IgD-negative memory B cell (primary cell): ENCODE results near the gene SLC45A1. TPM values are rescaled to one million over a fixed set of nuclear protein-coding genes. Genes with fewer than 3 reads are reported as not detected.

Experiments used
- H3K27ac Mint-ChIP-seq, 3 donors: one replicate each; pipeline ENCODE4 v1.8.0; 2020 to 2022; ENCODE audit warnings: mild to moderate bottlenecking in 3 of 3, mixed read lengths in 3 of 3, moderate library complexity in 1 of 3
- H3K27me3 Mint-ChIP-seq: one replicate; pipeline ENCODE4 v1.8.0; 2021; ENCODE audit warnings: mixed read lengths
- H3K36me3 Mint-ChIP-seq: one replicate; pipeline ENCODE4 v1.8.0; 2020; ENCODE audit warnings: mild to moderate bottlenecking, mixed read lengths
- H3K4me1 Mint-ChIP-seq, 3 donors: one replicate each; pipeline ENCODE4 v1.8.0; 2020 to 2022; ENCODE audit warnings: mixed read lengths in 3 of 3, mild to moderate bottlenecking in 1 of 3
- H3K4me3 Mint-ChIP-seq, 4 donors: one replicate each; pipeline ENCODE4 v1.8.0; 2020 to 2022; ENCODE audit warnings: mild to moderate bottlenecking in 4 of 4, mixed read lengths in 4 of 4, moderate library complexity in 3 of 4
- H3K9me3 Mint-ChIP-seq, 3 donors: one replicate each; pipeline ENCODE4 v1.8.0; 2020 to 2021; ENCODE audit warnings: mixed read lengths in 3 of 3, mild to moderate bottlenecking in 1 of 3
- polyA plus RNA-seq: library from polyadenylated mRNA; unstranded; fragments of 300-500 nt; fragmentation: Illumina TruSeq; gene quantifications from one replicate; pipeline ENCODE4 v1.2.3, GENCODE V29; 2021

Gene SLC45A1
- polyA plus RNA-seq, 1 donor from 2014 or later = 0.38 TPM

DNA sequence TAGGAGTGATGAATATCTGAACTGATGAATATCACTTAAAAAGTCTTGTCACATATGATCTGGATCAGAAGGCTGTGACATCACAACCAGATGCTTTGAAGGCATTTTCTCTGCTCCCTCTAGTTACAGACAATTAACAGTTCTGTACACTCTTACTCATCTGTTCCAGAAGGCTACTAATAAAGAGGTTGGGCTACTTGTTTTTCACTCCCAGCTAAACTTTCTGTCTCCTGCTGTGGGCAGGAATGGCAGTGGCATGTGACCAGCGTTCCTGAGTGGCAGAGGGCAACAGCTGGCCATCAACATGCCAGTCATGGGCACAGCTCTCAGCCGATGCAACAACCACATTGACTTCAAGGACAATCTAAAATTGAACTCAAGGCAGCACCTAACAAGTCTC lies 66.7 kb downstream of the SLC45A1 start:
- H3K4me3 Mint-ChIP-seq = no peak overlapping the region
- no peaks in the 10 kb centered on the region for H3K27me3 Mint-ChIP-seq
- peaks cover 33 to 49% (median 48%) of the 10 kb centered on the region in 3 donors for H3K4me1 Mint-ChIP-seq

DNA sequence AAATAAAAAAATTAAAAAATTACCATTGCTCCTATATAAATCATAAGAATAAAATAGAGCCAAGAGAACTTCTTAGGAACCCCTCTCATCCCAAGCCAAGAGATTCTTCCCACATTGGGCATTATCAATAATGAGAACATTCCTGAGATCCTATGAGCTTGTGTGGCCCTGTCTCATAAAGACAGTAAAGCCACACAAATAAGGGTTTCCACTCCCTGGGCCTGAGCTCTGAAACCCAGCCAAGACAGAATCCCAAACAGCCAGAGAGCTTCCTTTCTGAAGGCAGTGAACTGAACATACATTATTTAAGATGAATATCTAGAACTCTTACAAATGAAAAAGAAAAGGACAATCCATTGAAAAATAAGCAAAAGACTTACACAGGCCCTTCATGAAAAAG lies 68.3 kb downstream of the SLC45A1 start:
- H3K4me1 Mint-ChIP-seq = peaks cover 38 to 62% (median 55%) of the 10 kb centered on the region in 3 donors
- no peaks in the 10 kb centered on the region for H3K9me3 Mint-ChIP-seq
- H3K27ac Mint-ChIP-seq = peak overlapping the region in 1 of 3 donors; percentile 63
- no peaks in the 10 kb centered on the region for H3K27me3 Mint-ChIP-seq
- H3K4me3 Mint-ChIP-seq = no peak overlapping the region
- H3K36me3 Mint-ChIP-seq = peaks cover 3% of the 10 kb centered on the region

More for the DNA sequence above, 66.7 kb downstream of the SLC45A1 start:
- peaks cover 4% of the 10 kb centered on the region for H3K36me3 Mint-ChIP-seq
- H3K9me3 Mint-ChIP-seq = no peaks in the 10 kb centered on the region
- no peak overlapping the region for H3K27ac Mint-ChIP-seq

DNA sequence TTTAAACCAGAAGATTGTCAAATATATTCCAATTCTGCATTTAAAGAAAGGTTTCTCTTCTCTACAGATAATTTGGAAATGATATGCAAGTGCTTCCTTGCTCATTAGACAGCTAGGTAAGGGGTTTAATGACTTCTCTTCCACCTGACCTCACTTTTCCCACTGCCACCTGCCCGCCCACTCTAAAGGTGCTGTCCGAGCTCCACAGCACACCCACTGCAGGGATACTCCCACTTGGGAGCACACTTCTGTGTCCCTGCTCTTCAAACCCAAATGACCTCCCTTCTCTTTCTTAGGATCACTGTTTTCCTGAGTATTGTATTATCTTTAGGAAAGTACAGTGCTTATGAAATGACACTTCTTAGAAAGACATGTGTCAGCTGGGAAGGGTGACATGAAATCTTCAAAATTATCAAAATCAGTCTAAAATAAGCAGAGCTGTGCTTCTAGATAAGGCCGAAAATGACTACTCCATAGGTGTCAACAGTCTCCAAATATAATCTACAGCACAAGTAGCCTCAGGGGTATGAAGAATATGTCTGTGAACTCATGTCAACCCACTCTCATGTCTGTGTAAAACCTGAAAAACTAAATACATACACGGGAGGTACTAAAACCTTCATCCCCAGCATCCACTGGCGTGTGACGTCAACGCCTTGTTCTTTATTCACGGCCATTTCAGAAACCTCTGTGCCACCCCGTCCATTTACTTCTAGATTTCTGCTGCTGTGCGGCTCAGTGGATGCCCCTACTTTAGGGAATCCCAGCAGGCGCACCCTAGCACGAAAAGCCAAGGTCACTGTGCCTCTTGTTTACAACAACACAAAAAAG lies 71.0 kb downstream of the SLC45A1 start:
- peaks cover 2% of the 10 kb centered on the region for H3K36me3 Mint-ChIP-seq

DNA sequence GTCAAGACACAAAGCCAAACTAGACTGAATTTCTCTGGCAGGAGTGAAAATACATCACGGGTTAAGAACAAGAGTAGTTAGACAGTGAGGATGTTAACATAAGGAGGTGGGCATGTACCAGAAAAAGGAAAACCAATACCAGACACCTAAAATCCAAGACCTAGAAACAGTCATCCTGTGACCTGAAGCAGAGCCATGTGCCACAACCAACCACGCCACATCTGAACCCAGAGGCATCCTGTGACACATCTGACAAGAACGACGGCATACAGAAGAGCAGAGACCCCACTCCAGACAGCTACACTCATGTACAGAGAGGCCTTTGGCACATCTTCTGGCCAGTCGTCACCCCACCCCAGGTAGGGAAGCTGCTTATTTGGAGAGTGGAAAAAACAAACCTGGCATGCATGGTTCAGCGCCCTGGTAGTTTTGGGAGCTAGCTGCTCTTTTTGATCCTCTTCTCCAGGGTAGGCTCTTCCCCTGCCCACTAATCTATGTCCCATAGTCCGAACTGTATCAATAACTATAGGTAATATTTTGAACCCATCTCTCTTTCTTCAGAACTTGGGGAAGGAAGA lies 72.1 kb downstream of the SLC45A1 start:
- H3K4me1 Mint-ChIP-seq = peaks cover 35 to 58% (median 55%) of the 10 kb centered on the region in 3 donors
- peaks cover 2% of the 10 kb centered on the region for H3K36me3 Mint-ChIP-seq
- H3K27me3 Mint-ChIP-seq = no peaks in the 10 kb centered on the region
- H3K27ac Mint-ChIP-seq = peak overlapping the region in 1 of 3 donors; percentile 76
- H3K9me3 Mint-ChIP-seq = no peaks in the 10 kb centered on the region
- peak overlapping the region in 1 of 4 donors; percentile 38 for H3K4me3 Mint-ChIP-seq

More for the DNA sequence above, 71.0 kb downstream of the SLC45A1 start:
- H3K27me3 Mint-ChIP-seq = no peaks in the 10 kb centered on the region
- H3K9me3 Mint-ChIP-seq = no peaks in the 10 kb centered on the region
- H3K27ac Mint-ChIP-seq = peak overlapping the region in 1 of 3 donors; percentile 10
- H3K4me3 Mint-ChIP-seq = peak overlapping the region in 1 of 4 donors; percentile 77
- peaks cover 34 to 61% (median 56%) of the 10 kb centered on the region in 3 donors for H3K4me1 Mint-ChIP-seq

DNA sequence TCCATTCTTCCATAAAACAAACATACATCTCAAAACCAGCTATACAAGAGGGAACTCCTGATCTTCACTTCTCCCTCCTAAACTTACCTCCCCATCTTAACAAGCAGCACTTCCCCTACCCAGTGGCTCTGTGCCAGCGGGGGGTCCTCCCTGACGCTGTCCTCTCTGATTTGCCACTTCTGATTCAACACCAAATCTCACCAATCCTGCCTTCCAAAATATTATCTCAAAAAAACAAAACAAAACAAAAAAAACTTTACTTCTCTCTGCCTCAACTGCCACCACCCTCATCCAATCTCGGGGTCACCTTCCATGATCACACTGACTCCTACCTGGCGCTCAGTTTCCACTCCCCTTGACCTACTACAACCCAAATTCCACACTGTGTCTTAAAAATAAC lies 72.8 kb downstream of the SLC45A1 start:
- peaks cover 2% of the 10 kb centered on the region for H3K36me3 Mint-ChIP-seq
- no peak overlapping the region for H3K4me3 Mint-ChIP-seq
- no peaks in the 10 kb centered on the region for H3K9me3 Mint-ChIP-seq
- H3K27me3 Mint-ChIP-seq = no peaks in the 10 kb centered on the region
- peaks cover 38 to 61% (median 61%) of the 10 kb centered on the region in 3 donors for H3K4me1 Mint-ChIP-seq
- H3K27ac Mint-ChIP-seq = peak overlapping the region; percentile 1 to 73 (median 10)

GRCh38 chr1:8392522-8392921 lies 74.6 kb downstream of the SLC45A1 start:
- peaks cover 2% of the 10 kb centered on the region for H3K36me3 Mint-ChIP-seq
- peaks cover 40 to 65% (median 64%) of the 10 kb centered on the region in 3 donors for H3K4me1 Mint-ChIP-seq
- no peak overlapping the region for H3K4me3 Mint-ChIP-seq
- H3K9me3 Mint-ChIP-seq = no peaks in the 10 kb centered on the region
- H3K27ac Mint-ChIP-seq = peak overlapping the region in 1 of 3 donors; percentile 66
- H3K27me3 Mint-ChIP-seq = no peaks in the 10 kb centered on the region
